Activated CD4-positive, CD25-positive, alpha-beta regulatory T cell treated with anti-CD3 and anti-CD28 coated beads, Interleukin-2, amount 50 U/mL, for 72 hours (primary cell): ENCODE results near the gene EFNA2.

Experiments used
- DNase-seq: peaks from one replicate; pipeline ENCODE4 v3.0.0; 2021

EFNA2 gene

DNA sequence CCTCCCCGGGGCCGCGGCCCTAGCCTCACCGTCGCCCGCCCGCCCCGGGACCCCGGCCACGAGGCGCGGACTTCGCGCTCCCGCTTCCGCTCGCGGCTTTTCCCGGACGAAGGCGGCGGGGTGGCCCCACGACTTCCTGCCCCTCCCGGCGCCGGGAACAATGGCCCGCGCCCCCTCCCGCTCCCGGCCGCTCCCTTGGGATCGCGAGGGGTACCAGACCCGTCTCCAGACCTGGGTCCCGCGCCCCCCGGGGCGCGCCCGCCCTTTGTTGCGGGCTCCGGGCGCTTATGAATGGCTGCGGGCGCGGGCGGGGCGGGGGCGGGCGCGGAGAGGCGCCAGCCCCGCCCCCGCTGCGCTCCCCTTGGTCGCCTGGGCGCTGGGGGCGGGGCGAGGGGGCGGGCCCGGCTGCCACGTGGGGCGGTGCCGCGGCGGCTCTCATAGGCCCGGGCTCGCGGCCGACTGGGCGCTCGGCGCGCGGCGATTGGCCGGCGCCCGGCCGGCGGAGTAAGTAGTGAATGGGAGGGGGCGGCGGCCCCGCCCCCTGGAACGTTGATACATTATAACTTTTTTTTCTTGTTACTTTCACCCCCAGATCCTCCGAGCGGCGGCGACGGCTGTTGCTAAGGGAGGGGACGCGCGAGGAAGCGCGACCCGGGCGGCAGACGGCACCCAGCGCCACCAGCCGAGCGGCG lies 36.2 kb upstream of the EFNA2 start:
- DNase-seq = peak; percentile 90

DNA sequence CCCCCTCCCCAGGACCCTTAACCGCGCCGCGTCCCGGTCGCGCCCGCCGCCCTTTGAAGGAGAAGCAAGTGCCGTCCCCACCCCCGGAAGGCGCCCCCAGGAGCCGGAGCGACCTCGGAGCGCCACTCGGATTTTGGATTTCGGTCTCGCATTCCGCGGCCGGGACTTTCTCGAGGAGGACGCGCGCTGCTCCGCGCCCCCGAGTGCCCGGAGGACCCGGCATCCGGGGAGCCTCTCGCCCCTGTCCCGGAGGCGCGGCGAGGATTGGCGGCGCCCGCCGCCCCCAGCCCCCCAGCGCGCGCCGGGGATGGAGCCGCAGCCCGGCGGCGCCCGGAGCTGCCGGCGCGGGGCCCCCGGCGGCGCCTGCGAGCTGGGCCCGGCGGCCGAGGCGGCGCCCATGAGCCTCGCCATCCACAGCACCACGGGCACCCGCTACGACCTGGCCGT lies 35.7 kb upstream of the EFNA2 start:
- DNase-seq = no peak

DNA sequence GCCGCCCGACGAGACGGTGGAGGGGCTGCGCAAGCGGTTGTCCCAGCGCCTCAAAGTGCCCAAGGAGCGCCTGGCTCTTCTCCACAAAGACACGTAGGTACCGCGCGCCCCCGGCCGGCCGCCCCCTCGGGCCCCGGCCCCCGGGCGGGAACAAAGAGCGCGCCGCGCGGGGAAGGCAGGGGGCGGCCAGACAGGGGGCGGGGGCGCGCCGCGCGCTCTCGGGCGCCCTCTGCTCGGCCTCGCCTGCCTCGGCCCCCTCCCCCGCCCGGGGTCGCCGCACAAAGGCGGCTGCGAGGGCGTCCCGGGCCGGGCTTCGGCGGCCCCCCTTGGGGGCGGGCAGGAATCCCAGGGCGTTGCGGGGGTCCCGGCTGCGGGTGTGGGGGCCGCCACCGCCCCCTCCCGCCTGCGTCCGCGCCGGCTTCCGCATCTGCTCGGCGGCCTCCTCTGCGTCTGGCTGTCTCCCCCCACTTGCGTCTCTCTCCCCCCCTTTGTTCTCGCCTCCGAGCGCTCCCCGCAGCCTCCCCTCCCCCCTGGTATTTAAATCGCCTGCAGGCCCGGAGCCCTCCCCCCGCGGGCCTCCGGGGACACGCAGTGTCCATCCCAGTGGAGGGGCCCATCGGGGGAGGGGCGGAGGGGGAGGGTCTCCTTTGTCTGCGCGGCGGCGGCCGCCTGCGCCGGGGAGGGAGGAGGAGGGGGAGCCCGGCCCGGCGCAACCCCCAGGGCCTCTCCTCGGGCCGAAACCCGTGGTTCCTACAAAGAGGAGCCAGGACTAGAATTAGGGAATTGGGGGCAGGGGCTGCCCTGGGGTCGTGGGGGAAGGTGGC lies 35.0 kb upstream of the EFNA2 start:
- no peak for DNase-seq

DNA sequence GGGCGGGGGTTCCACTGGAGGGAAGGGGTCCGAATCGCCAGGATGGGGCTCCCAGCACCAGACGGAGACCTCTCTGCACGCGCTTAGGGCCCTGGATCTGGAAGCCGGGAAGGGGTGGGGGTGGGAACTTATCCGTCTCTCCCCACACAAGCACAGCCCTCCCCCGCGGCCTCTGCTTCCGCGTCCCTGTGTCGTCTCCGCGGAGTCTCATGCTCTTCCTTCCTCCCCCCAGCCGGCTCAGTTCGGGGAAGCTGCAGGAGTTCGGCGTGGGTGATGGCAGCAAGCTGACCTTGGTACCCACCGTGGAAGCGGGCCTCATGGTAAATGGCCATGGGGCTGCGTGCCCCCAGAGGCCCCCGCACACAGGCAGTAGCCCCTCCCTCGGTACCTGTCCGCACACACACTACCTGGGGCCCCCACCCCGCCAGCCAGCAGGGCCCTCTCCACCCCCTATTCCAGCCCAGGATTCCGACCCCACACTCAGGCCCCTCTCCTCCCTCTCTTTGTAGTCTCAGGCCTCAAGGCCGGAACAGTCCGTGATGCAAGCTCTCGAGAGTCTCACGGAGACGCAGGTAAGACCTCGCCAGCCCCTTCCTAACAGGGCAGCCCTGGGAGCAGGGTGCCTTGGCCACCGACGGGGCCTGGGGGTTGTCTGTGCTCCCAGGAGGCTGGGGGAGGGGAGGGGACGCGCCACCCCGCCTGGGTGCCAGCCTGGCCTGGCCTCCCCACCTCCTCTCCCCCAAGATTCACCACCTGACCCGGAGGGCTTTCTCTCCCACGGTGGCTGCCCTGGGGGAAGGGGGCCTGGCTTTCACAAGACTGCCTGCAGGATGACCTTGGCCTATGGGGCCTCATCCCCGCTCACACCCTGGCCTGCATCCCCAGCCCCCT lies 34.1 kb upstream of the EFNA2 start:
- DNase-seq = peak; percentile 60

DNA sequence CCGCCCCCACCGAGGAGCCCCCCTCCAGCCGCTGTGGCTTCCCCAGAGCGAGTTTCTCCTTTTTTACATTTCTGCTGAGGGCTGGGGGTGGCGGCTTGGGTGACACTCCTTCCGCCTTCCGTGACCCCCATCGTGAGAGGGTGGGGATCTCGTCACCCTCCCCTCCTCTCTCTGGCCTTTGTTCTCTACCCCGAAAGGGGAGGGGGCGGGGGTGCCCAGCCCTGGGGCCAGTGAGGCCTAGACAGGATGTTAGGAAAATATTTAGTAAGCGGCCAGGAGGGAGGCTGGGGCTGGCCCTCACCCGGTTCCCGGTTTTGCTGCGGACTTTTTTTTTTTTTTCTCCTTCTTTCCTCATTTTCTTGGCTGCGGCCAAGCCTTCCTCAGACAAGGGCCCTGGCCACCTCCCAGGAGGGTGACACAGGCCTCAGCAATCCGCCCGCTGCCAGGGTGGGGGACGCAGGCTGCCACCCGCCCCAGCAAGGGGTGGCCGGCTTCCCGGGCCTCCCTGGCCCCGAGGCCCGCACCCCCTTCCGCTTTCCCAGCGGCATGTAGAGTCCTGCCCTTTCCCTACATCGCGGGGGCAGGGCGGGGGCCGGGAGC lies 33.4 kb upstream of the EFNA2 start:
- DNase-seq = peak; percentile 65

DNA sequence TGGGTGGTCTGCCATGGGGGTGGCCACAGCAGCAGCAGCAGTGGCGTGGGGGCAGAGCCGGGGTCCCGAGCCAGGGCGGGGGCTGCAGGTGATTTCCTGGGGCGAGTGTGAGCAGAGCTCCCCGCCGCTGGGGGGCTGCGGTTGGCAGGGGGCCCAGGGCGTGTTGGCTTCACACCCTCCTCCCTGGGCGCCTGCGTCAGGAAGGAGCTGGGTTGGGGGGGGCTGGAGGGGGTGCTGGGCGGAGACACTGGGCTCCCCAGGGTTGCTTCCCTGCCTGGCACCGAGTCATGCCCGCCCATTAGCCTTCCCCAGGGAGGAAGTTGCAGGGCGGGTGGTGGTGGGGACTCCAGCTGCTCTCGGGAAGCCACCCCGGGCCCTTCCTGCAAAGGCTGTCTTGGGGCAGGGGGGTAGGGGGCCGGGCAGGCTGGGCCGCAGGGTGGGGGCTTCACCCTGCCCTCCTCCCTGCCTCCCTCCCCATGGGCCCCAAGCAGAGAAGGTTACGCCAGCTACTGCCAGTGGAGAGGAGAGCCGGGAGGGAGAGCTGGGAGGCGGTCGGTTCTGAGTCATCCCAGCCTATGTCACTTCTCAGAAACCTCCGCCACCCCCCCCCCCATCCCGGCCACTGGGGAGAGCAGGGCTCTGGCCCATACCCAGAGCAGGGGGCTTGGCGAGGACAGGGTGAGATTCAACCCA lies 32.7 kb upstream of the EFNA2 start:
- peak; percentile 64 for DNase-seq

DNA sequence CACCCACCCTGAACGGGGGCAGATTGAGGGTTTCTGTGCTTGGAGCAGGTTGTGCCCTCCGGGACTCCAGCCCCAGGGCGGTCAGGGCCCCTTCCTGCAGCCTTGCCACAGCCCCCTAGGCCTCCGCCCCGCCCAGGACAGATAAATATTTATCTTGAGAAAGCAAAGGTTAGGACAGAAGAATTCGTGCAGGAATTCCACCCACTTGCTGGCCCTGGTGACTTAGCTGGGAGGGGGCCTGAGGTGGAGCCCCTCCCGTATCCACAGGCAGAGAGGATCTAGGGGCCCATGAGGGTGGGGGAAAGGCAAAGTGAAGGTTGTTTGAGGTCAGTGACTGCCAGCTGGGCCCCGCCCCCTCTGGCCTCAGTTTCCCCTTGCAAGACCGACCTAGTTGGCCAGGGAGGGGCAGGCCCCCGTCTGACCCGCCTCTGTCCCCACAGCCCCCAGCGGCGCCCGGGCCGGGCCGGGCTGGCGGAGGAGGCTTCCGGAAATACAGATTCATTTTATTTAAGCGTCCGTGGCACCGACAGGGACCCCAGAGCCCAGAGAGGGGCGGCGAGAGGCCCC lies 32.1 kb upstream of the EFNA2 start:
- DNase-seq = no peak

DNA sequence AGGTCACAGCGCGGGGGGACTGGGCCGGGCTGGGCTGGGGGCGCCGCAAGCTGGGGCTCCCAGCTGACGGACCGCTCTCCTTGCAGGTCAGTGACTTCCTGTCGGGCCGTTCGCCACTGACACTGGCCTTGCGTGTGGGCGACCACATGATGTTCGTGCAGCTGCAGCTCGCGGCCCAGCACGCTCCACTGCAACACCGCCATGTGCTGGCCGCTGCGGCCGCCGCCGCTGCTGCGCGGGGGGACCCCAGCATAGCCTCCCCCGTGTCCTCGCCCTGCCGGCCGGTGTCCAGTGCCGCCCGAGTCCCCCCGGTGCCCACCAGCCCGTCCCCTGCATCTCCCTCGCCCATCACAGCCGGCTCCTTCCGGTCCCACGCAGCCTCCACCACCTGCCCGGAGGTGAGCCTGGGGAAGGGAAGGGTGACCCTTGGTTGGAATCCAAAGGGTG lies 31.6 kb upstream of the EFNA2 start:
- no peak for DNase-seq

DNA sequence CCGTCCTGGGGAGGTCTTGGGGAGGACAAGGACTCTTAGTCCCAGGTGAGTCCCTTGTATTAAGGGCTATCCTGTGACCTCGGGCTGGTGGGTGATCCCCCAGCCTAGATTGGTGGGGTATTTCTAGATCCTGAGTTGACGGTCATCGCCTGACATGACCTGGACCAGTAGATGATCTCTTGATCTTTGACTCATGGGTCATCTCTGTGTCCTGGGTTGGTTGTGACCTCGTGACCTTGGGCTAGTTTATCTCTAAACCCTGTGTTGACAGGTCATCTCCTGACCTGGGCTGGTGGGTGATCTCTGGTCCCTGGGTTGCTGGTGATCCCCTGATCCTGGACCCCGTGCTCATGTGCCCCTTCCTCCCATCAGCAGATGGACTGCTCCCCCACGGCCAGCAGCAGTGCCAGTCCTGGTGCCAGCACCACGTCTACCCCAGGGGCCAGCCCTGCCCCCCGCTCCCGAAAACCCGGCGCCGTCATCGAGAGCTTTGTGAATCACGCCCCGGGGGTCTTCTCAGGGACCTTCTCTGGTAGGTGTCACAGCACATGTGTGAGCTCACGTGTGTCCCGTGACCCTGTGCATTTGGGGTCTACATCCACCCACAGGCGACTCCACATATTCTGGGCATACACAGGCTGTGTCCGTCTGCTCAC lies 31.0 kb upstream of the EFNA2 start:
- DNase-seq = no peak

DNA sequence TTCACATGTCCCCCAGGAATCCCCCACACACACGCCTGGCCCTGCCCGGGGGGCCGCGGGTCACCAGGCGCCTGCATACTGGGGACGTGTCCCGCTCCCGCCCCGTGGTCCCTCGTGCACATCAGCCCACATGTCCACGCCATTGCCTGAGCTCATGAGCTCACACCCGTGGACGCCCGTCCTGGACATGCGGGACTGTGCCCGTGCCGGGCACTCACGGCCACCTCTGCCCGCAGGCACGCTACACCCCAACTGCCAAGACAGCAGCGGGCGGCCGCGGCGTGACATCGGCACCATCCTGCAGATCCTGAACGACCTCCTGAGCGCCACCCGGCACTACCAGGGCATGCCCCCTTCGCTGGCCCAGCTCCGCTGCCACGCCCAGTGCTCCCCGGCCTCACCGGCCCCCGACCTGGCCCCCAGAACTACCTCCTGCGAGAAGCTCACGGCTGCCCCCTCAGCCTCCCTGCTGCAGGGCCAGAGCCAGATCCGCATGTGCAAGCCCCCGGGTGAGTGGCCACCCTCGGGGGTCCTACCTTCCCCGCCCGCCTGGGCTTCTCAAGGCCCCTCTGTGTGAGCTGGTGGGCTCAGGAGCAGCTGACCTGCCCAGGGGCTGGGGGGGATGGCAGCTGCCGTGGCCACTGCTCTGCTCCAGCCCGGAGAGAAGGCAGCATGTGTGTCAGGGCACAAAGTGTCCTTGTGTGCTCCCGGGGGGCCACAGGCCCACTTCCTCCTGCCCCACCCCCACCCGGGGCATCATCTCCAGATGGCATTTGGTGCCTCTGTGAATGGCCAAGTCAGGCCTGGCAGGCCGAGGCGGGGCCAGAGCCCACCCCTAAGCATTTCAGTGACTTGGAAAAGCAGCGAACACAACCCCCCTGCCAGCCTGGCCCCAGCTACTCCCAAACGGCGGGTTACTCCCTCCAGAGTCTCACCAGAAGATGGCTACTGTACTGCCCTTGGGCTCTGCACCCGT lies 30.2 kb upstream of the EFNA2 start:
- DNase-seq = no peak

DNA sequence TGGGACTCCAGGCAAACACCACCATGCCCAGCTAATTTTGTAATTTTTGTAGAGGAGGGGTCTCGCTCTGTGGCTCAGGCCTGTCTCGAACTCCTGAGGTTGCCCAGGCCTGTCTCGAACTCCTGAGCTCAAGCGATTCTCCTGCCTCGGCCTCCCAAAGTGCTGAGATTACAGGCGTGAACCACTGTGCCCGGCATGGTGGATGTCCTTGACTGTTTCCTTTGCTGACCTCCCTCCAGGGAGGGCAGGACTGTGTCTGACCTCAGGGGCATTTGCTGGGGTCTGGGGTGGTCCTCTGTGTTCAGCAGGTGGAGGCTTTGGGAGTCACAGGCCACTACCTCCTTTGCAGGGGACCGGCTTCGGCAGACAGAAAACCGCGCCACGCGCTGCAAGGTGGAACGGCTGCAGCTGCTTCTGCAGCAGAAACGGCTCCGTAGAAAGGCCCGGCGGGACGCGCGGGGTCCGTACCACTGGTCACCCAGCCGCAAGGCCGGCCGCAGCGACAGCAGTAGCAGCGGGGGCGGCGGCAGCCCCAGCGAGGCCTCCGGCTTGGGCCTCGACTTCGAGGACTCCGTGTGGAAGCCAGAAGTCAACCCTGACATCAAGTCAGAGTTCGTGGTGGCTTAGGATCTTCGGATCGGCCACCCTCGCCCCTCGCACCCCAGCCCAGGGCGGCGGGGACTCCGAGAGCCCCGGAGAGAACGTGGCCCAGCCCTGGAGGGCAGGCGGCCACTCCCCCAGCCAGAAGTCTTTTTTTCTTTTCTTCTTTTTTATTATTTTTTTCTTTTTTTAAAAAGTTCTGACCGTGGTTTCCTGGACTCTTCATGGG lies 28.8 kb upstream of the EFNA2 start:
- no peak for DNase-seq

DNA sequence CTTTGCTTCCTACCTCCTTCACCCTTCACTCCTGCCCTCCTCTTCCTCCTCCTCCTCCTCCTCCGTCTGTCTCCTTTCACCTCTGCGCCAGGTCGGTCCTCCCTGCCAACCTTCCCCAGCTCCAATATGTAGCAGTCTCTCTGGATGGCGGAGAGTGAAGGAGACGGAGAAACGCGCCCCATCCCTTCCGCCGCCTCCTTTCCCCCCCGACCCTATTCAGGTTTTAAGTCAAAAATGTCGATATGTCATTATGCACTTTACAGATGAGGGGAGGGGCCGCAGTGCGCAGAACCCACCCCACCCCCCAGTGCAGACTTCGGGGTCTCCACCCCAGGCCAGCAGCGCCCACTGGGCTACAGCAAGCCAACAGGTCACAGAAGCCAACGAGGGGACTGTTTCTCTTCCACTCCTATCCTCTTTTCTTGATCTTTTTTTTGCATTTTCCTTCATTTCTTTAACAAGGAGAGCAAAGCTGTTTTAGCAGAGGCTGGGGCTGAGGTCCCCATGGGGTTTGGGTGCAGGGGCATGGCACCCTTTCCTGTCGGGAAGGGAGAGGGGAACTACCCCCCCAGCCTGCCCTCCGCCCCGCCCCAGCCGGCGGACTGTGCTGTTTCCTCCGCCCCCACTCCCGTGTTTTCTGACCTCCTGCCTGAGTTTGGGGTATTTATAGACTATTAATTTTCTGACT lies 28.1 kb upstream of the EFNA2 start:
- no peak for DNase-seq

DNA sequence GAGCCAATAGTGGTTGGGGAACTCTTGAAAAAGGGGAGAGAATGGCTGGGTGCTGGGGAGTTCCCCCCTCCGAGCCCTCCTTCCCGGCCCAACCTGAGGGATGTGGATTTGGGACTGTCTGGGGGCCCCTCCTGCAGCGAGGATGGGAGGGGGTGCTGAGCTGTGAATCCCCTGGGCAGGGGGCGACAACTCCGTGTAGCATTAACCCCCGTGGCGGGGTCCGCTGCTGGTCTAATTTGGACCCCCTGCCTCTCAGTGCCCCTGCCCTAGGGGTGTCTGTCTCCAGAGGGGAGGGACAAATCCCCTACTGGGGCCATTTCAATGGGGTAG lies 27.5 kb upstream of the EFNA2 start:
- DNase-seq = no peak

DNA sequence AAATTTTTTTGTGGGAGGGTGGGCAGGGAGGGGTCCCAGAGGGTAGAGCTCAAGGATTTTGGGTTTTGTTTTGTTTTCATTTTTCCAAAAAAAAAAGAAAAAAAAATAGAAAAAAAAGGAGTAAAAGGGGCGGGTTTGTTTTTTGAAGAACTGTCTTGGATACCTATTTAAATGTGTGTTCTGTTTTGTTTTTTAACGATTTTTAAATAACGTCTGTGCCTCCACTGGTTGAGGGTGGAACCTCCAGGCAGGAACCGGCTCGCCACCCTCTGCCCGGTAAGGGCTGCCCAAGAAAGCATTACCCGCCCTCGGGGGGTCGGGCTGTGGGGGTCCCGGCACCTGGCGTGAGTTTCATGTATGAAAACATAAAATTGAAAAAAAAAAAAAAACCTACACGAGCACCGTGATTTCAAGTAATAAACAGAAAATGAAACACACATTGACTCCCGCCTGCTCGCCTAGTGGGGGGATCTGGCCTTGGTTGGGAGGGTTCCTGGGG lies 26.9 kb upstream of the EFNA2 start:
- no peak for DNase-seq

DNA sequence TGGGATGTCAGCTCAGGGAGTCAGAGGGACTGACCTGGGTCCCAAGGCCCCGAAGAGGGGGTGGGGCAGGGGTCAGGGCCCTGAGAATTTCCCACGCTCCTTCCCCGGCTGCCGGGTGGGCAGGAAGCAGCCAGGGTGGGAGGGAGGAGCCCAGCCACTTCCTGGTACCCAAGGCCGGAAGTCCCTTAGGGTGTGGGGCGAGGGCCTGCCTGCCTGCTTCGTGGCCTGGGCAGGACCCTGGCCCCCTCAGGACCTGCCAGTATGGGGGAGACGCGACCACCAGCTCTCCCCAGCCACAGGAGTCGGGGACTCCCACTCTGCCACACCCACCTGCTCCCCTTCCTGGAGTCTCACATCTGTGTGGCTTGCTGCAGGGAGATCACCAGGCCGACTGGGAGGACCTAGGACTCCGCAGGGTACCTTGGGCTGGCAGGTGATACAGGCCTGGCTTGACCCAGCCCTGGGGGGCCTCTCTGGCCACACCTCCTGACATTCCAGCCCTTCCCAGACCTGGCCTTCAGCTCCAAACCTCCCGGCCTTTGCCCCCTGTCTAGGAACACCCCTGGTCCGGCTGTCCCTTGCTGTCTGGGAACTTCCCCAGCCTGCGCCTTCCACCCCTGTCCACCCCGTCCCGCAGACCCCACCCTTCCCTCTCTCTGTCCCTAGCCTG lies 26.3 kb upstream of the EFNA2 start:
- peak; percentile 72 for DNase-seq

DNA sequence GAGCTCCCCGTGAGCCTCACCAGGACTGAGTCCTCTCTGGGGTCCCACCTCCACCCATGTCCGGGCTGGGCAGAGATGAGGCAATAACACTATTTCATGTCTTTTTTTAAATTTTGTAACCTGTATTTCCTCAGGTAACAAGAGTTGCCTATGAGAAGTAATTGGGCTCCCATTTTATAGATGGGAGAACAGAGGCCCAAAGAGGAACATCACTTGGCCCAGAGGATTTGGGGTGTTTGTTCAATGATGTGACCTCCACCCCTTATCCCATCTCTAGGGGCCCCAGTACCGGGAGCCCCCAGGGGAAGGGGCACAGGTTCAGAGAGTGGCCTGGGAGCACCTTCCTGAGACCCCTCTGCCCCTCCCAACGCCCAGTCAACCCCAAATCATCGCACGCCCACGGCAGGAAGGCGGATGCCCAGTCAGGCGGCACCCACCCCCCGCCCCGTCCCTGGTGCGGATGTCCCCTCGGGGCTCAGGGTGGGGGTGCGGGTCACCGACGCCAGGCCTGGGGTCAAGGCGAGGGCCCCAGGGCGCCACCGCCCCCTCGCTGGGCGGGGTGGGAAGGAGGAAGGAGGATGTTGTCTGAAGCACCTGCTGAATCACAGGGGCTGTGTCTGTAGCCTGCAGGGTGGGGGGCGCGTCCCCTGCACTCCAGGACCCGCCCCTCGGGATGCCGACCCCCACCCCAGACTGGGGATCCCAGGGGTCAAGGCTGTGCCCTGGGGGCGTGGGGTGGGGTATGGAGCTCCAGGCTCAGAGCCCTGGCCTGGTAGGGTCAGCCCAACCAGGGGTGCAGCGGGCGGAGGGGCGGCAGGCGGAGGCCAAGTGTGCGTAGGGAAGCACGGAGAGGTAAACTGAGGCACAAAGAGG lies 25.6 kb upstream of the EFNA2 start:
- no peak for DNase-seq
